Activated gamma-delta T cell treated with Interleukin-2 at 50 U/mL for 16 hours (primary cell): ENCODE data around the gene FAM3A.
"Not testable (repeated sequence)": the region's sequence is repeated elsewhere in the genome, so short reads cannot be mapped to it uniquely, and the experiment has no call there.

ENCODE experiments used
- DNase-seq: peaks from one replicate; pipeline ENCODE4 v3.0.0-alpha.2; 2020

FAM3A gene

GRCh38 chrX:154502098-154502497, 13.9 kb downstream of the FAM3A start:
- DNase-seq, result no peak

GRCh38 chrX:154501423-154501822, 14.6 kb downstream of the FAM3A start:
- DNase-seq, result not testable (repeated sequence)

GRCh38 chrX:154496591-154497137, 19.4 kb downstream of the FAM3A start:
- DNase-seq, result not testable (repeated sequence)

- DNase-seq, result no peak
Measured at GRCh38 chrX:154495472-154495922, 20.5 kb downstream of the FAM3A start.

- DNase-seq, result no peak
Measured at GRCh38 chrX:154494715-154495114, 21.3 kb downstream of the FAM3A start.

GRCh38 chrX:154490414-154491083, 25.5 kb downstream of the FAM3A start, which contains the start of gene SLC10A3:
Gene SLC10A3 (minus strand): TSS chrX:154490629. CDS start chrX:154488940, 1,689 bp downstream.
- DNase-seq, result peak; percentile 81

GRCh38 chrX:154490021-154490413, 26.0 kb downstream of the FAM3A start:
- DNase-seq, result peak; percentile 21

- no peak for DNase-seq
Measured at GRCh38 chrX:154489182-154489581, 26.9 kb downstream of the FAM3A start.

GRCh38 chrX:154488336-154489075, 27.5 kb downstream of the FAM3A start:
- DNase-seq, result no peak

GRCh38 chrX:154487518-154488290, 28.3 kb downstream of the FAM3A start:
- DNase-seq, result no peak

- peak; percentile 43 for DNase-seq
Measured at GRCh38 chrX:154486396-154487207, 29.4 kb downstream of the FAM3A start, which contains the start of gene UBL4A. Gene UBL4A (minus strand): TSS chrX:154486615. CDS start chrX:154486584, 31 bp downstream.

GRCh38 chrX:154486052-154486395, 30.0 kb downstream of the FAM3A start:
- peak; percentile 27 for DNase-seq

- no peak for DNase-seq
Measured at GRCh38 chrX:154485150-154486051, 30.6 kb downstream of the FAM3A start.

GRCh38 chrX:154484255-154485149, 31.5 kb downstream of the FAM3A start:
- no peak for DNase-seq

GRCh38 chrX:154483325-154483724, 32.7 kb downstream of the FAM3A start:
- no peak for DNase-seq

- DNase-seq, result no peak
Measured at GRCh38 chrX:154482786-154483185, 33.2 kb downstream of the FAM3A start.

- DNase-seq, result no peak
Measured at GRCh38 chrX:154481911-154482601, 34.0 kb downstream of the FAM3A start.

GRCh38 chrX:154481195-154481594, 34.8 kb downstream of the FAM3A start:
- DNase-seq, result no peak
